Activated effector memory CD4-positive, alpha-beta T cell treated with Interleukin-2 at 50 U/mL for 16 hours (primary cell): ENCODE data around the gene PRRG2.

ENCODE experiments used
- DNase-seq: peaks from one replicate; pipeline ENCODE4 v3.0.0-alpha.2; 2020

The PRRG2 gene

DNA sequence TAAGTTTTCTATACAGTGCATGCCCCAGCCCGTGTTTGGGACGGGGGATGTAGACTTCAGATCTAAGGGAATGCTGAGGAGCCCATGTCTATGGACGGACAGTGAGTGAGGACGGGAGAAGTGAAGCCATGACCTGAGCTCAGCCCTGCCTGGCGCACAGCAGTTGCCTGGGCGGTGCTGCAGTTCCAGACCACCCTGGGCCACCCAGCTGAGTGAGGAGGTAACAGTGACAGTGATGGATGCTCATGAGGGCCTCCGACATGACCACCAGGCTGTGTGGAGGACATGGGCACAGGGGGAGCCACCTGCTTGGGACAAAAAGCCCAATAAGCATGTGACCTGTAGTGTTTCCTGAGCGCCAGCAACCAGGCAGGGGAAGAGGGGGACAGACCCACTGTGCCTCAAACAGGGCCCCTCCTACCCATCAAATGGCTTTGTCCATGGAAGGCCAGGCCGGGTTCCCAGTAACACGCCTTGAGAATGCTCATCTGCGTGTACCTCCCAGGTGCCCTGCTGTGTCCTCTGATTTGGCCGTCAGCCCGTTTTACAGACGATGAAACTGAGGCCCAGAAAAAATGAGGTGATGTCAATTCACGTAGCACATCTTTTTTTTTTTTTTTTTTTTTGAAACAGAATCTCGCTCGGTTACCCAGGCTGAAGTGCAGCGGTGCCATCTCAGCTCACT, 23.3 kb upstream of the PRRG2 start:
- no peak for DNase-seq

DNA sequence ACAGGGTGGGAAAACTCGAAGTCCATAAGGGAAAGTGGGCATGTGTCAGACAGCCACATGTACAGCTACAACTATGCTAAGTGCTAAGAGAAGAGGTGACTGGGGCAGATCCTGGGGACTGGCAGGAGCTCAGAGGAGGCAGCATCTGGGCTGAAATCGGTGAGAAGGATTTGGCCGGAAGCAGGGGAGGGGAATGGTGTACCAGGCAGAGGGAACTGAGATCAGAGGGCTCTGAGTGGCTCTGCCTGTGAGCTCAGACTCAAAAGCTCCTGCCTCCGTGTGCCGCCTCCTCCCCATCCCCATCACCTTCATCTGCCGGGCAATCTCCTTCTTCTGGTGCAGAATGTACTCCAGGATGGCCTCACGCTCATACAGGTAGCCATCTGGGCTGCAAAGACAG, 22.5 kb upstream of the PRRG2 start:
- no peak for DNase-seq

DNA sequence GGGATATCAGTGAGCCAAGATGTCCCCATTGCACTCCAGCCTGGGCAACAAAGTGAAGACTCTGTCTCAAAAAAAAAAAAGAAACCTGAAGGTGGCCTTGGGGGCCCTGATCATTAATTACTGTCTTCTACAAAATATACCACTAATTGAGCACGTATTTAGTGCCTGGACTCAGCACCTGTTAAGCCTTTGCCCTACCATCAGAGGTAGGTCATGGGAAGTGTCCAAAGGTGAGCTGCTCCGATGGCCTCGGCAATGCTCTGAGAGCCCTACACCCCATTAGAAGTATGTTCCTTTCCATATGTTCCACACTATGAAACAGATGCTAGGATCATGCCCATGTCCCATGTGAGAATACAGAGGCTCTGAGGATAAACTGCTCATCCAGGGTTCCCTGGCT, 21.7 kb upstream of the PRRG2 start:
- no peak for DNase-seq

DNA sequence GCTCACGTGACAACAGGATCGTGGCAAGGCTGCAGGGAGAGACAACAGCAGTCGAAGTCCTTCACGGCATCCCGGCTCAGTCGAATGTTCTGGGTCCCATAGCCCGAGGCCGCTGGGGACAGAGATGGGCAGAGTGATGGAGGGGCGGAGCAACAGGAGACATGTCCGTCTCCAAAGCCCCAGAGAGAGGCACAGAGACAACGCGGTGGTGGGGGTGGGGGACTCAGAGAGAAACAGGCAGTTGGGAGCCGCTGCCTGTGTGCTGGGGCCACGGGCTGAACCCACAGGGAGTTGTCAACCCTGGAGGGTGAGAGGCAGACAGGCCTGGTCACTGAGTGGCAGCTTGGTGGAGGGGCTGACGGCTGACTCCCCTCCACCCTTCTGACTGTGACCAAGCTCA, 21.2 kb upstream of the PRRG2 start:
- no peak for DNase-seq

DNA sequence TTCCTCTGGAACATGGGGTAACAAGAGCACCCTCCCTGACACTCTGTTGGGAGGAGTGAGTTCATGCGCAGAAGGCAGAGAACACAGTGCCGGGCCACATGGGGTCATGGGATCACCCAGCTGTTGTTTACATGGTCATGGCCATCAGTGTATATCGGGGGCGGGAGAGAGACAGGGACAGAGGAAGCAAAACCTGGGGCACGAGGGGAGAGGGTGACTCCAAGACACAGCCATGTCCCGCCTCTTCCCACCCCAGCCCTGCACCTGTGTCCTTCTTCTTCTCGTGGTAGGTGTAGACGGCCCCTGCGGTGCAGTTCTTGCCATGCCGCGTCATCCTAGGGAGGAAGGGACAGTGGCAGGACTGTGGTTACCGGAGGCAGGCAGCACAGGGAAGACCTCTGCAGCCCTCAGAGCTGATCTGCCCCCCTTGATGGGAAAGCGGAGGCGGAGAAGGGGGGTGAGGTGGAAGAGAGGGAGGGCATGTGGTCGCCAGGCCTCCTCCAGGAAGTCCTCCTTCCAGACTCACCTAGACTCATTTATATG, 20.7 kb upstream of the PRRG2 start:
- DNase-seq = peak; percentile 35

DNA sequence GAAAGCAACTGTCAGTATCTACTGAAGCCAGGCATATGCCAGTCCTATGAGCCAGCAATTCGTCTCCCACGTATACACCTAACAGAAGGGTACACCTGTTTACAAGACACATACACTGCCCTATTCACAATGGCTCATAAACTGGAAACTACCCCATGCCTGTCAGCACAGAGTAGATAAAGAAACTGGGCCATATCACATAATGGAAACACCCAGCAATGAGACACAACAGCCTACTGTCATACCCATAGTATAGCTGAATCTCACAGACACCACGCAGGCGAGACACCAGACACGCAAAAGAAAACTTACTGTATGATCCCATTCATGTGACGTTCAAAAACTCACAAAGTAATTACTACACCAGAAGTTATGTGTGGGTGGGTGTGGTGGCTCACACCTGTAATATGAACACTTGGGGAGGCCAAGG, 16.5 kb upstream of the PRRG2 start:
- no peak for DNase-seq

DNA sequence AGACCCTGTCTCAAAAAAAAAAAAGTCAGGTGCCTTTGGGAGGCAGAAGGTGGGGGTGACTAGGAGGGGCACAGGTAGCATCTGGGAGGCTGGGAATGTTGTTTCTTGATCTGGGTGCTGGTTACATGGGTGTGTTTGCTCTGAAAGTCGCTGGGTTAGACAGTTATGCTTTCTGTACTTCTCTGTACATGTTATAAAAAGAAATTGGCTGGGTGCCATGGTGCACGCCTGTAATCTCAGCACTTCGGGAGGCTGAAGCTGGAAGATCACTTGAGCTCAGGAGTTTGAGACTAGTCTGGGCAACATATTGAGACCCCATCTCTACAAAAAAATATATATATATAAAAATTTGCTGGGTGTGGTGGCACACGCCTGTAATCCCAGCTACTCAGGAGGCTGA, 15.9 kb upstream of the PRRG2 start:
- no peak for DNase-seq

DNA sequence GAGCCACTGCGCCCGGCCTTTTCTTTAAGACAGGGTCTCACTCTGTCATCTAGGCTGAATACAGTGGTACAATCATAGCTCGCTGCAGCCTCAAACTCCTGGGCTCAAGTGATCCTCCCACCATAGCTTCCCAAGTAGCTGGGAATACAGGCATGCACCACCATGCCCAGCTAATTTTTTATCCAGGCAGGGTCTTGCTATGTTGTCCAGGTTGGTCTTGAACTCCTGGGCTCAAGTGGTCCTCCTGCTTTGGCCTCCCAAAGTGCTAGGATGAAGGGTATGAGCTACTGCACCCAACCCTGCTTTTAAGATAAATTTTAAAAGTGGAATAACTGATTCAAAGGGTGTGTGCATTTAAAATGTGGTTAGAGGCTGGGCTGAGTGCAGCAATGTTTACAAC, 14.8 kb upstream of the PRRG2 start:
- no peak for DNase-seq

DNA sequence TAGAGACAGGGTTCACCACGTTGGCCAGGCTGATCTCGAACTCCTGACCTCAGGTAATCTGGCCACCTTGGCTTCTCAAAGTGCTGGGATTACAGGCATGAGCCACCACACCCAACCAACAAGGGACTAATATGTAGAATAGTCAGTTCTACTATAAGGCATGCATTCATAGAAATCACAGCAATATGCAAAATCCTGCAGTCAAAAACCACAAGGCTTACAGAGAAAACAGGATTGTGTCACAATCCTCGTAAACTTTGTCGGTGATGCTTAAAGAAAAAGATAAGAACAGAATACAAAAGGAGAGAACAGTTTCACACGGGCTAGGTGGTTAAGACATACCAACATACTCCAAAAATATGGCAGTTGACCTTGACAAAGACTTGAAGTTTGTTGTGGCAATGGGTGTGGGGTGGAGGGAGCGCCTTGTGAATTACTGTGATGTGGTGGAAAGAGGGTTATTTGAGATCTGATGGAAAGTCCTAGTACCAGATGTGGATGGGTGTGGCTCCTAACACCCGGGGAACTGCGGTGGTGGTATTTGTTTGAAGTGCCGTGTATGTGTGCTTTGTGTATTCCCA, 13.2 kb upstream of the PRRG2 start:
- peak; percentile 71 for DNase-seq

DNA sequence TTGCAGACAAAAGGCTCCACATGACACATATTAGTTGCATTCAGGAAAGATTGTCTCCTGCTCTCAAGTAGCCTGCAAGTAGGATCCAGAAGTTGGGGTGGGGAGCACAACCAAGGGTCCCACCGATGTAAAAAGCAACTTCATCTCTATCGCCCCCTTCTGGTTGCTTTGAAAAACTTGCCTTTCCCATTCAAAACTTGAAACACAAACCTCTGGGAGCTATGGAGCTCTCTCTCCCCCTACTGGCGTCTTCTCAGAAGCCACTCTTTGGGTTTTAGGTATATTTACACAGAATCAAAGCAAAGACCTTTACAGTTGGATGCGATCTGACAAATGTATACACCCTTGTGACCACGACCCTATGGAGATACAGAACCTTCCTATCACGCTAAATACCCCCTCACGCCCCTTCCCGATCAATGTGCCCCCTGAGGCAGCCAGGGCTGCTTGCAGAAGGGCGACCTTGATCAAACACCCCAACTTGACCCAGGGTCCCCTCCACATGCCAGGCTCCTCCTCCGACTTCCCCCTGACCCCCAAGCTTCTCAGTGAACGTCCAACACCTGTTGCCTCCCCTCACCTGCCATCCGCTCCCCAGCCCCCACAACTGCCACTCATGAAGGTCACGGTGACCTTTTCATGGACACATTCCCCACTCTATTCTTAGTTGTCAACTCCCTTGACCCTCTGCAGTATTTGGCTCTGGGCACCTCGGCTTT, 10.8 kb upstream of the PRRG2 start:
- no peak for DNase-seq

DNA sequence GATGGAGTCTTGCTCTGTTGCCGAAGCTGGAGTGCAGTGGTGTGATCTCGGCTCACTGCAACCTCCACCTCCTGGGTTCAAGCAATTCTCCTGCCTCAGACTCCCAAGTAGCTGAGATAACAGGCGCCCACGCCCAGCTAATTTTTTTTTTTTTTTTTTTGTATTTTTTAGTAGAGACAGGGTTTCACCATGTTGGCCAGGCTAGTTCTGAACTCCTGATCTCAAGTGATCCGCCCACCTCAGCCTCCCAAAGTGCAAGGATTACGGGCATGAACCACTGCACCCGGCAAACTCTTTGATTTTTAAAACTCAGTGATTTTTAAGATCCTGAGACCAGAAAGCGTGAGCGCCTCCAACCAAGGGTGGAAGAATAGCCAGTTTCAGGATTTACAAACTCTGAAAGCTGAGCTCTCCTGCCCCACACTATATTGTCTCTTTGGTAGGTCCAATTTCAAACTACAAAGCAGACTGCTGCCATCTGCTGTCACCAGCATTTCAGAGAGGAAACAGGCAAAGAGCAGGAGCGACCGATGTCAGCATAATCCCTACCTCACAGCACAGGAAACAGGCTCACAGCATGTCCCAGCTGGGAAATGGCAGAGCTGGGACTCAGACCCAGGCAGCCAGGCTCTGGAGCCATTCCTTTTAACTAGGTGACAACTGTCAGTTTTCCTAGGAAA, 10.0 kb upstream of the PRRG2 start:
- DNase-seq = no peak

DNA sequence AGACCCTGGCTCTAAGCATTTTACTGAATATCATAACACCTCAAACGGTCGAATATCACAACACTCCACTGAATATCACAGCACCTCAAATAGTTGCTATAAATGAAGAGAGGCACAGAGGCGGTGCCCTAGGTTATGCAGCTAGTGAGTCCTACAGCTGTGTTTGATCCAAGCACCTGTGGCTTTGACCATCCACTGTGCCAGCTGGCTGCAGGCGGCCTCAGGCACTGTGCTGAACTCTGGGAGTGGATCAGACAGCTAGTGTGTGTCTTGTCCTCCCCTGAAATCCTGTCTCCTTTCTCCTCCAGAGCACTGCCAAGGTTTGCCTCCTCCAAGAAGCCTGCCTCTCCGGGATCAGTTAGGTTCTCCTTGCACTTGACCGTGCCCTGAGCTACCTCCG, 8.1 kb upstream of the PRRG2 start:
- no peak for DNase-seq

DNA sequence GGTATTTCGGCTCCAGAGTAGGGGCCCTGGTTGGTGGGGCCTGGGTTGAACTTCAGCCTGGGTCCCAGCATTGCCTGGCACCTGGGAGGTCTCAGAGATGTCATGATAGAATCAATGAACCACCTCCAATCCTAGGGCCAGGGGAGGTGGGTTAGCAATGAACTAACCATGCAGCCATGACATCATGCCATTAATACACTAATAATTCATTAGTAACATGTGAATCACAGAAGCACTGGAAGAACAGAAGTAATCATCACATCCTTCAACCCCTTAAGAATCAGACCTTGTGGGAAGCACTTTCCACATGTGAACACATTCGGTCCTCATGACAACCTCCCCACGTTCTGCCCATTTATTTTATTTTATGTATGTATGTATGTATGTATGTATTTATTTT, 7.7 kb upstream of the PRRG2 start:
- DNase-seq = no peak

DNA sequence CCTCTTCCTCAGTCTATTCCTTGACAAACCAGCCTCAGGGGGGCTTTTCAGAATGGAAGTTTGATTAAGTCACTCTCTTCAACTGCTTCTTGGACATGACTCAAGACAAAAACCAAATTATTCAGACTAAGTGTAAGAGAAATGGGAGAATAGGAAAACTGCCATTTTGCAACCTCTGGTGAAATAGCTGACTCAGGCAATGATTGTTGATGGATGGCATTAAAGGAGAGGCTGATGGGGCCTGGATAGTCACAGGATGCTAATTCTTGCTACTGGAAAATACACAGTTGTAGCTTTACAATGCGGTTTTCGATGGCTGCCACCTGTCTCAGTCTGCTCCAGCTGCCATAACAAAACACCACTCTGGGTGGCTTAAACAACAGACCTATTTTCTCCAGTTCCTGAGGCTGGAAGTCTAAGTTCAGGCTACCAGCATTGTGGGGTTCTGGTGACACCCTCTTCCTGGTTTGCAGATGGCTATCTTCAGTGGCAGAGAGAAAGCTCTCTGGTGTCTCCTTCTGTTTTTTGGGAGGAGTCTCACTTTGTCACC, 6.8 kb upstream of the PRRG2 start:
- DNase-seq = no peak

DNA sequence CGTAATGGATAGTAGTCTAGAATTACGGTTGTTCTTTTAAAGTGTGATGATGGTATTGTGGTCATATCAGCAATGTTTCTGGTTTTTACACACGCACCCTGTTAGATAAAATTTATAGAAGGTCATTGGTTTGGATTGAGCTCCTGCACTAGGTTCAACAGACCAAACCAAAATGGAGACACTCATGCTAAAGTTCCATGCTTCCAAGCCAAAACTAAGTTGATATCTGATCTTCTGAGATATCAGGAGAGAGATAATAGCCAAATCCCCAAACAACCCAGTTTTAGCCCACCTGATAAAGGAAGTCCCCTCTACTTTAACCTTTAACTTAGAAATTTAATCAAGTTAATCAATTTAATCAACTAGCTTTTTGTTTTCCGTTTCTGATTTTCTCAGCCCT, 1.9 kb upstream of the PRRG2 start:
- no peak for DNase-seq

DNA sequence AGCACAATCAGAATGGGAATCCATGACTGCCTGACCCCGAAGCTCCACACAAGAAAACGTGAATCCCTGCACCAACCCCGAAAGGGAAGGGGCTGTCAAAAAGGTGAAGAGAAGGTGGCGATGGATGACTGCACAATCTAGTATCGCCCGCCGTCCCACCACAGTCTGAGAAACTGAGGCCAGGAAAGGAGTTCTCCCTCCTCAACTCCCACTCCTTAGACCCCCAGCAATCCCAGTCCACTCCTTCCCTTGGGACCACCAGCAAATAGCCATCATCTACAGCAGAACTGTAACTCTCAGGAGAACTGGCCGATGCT, 1.2 kb upstream of the PRRG2 start:
- no peak for DNase-seq

DNA sequence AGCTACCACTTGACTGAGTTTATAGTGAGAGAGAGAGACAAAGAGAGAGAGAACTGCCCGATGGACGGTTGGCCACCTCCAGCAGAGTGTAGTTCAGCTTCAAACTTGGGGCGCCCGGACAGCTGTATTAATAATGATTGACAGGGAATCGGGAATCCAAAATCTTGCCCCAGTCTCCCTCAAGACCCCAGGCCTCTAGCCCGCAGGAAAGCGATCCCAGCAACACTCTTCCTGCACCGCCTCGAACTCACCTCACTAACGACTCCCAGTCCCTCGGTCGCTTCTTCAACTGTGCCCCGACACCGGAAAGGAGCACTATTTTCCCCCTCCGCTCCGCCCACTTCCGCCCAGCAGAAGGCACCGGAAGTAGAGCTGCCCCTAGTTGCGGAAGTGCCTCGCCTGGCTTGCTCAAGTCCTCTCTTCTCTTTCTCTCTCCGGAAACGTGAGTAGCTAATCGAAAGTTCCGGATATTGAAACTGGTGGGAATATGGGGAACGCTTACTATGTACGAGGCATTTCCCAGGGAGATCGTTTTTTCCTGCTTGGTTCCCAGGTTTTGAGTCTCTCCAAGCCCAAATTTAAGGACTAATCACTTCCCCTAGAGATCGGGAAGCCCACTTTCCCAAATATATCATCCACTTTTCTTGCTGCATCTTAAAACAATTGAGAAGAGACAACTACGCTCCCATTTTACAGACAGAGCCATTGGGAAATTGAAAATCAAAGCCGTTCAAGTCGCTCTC, 681 bp upstream of the PRRG2 start, which contains the start of gene NOSIP:
TSS of gene NOSIP (minus strand) at position 293 of the 743 bp plus-strand sequence. CDS start 19,865 bp downstream, outside the sequence.
- DNase-seq = peak; percentile 94

DNA sequence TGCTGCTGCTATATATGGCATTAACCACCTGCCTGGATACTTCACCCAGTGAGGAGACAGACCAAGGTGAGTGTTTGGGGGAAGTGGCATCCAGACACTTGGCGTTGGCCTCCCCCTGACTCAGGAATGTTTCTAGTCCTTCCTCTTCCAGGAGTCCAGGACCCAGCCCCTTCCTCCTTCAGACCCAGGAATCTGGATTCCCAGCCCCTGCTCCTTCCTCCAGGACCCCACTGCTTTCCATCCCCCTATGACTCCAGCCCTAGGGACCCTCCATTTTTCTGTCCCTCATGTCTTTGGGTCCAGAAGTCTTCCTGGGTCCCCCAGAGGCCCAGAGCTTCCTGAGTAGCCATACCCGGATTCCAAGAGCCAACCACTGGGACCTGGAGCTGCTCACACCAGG, 2.1 kb downstream of the PRRG2 start:
- no peak for DNase-seq

DNA sequence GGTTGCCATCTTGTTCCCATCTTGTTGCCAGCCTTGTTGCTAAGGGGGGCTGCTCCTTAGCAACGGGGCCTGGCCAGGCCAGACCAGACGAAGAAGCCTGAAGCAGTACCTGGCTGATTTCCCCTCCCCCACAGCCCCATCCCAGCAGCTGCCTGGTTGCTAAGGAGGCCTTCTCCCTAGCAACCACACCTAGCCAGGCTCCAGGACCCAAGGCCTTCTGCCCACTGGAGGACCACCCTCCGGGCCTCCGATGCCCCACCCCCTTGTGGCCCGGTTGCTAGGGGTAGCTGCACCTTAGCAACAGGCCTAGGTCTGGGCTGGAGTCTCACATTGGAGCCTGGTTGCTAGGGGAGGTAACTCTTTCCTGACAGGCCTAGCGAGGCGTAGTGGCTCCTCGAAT, 3.9 kb downstream of the PRRG2 start:
- no peak for DNase-seq

DNA sequence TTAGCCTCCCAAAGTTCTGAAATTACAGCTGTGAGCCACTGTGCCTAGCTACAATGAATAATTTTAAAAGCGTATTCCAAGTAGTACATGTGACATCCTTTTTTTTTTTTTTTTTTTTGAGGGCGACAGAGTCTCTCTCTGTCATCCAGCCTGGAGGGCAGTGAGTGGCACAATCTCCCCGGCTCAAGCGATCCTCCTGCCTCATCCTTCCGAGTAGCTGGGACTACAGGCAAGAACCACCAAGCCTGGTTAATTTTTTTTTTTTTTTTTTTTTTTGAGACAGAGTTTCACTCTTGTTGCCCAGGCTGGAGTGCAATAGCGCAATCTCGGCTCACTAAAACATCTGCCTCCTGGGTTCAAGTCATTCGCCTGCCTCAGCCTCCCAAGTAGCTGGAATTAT, 6.1 kb downstream of the PRRG2 start:
- DNase-seq = no peak

DNA sequence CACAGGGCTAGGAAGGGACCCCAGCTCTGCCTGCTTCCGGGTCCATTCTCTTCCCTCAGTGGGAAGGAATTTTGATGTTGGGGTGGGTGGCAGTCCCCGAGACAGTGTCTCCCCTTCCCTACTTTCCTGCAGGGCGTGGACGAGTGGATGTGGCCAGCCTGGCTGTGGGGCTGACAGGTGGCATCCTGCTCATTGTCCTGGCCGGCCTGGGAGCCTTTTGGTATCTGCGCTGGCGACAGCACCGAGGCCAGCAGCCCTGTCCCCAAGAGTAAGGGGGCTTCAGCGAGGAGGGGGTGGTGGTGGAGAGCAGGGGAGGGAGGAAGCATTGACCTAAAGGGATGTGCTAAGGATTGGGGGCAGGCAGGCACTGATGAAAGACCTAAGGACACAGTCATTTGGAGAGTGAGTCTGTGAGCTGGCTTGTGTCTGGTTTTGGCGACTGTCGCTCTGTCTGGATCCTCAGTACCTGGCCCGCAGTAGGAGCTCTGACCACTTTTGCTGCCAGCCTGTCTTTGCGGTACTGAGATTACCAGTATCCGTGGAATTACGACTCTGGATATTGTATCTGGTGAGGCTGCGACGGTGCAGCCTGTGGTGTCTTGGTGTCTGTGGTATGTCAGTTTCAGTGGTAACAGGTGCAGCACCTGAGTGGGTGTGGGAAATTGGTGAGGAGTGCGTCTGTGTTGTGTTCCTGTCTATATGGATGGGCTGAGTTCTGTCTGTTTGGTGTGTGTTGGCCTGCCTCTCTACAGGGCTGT, 7.4 kb downstream of the PRRG2 start:
- no peak for DNase-seq

DNA sequence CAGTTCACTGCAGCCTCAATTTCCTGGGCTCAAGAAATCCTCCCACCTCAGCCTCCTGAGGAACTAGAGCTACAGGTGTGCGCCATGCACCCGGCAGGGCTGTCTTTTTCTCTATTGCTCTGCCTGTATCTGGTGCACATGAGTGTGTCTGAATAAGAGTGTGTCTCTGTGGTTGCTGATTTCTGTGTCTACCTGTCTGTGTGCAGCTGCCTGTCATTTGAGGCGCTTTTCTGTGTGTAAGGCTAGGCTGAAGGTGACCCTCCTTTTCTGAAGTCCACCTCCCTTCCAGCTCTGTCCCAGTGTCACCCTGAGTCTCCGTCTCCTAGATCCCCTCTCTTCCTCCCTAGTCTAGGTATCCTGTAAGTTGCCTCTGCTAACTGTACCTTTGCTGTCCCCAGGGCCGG, 8.4 kb downstream of the PRRG2 start:
- no peak for DNase-seq
